SK-N-MC (cell line): ENCODE measurements around the gene CTNNA3.

Experiments
- DNase-seq: peaks from one replicate; pipeline ENCODE4 v3.0.0-alpha.2; 2011; ENCODE audit warnings: low read depth, low spot score
- H3K27ac ChIP-seq: fragments of 200-600 bp; sonication (generic); 2 replicates; pipeline ENCODE4 v1.5.1; 2016; ENCODE audit warnings: mixed run types
- H3K36me3 ChIP-seq: fragments of 200-600 bp; sonication (generic); 2 replicates; pipeline ENCODE4 v1.6.1; 2017; ENCODE audit warnings: antibody characterized with exemption, low read length, mixed read lengths; ENCODE audit not compliant: insufficient read depth
- H3K4me3 ChIP-seq: fragments of 200-600 bp; sonication (generic); 2 replicates; pipeline ENCODE4 v1.5.1; 2016
- H3K9ac ChIP-seq: fragments of 200-600 bp; sonication (generic); 2 replicates; pipeline ENCODE4 v1.8.0; 2017; ENCODE audit warnings: mixed run types, mixed read lengths; ENCODE audit not compliant: insufficient read length
- H3K9me3 ChIP-seq: fragments of 200-600 bp; sonication (generic); 2 replicates; pipeline ENCODE4 v1.6.1; 2017; ENCODE audit warnings: low read depth, mild to moderate bottlenecking, antibody characterized with exemption, low read length, moderate library complexity, mixed read lengths
- EZH2 ChIP-seq: fragments of 200-600 bp; sonication (generic); IDR thresholded peaks from one replicate; pipeline ENCODE4 v1.6.1; 2017; ENCODE audit warnings: antibody characterized with exemption
- FOXP2 ChIP-seq: optimal IDR thresholded peaks from 2 replicates; pipeline ENCODE3; 2011; ENCODE audit warnings: mild to moderate bottlenecking, moderate library complexity; ENCODE audit not compliant: insufficient read depth; ENCODE audit errors: extremely low read length, control extremely low read depth
- POLR2AphosphoS5 ChIP-seq: IDR thresholded peaks from 2 replicates; pipeline ENCODE4 v1.6.1; 2012; ENCODE audit warnings: mild to moderate bottlenecking, low read depth, low read length, borderline replicate concordance

Gene CTNNA3

GRCh38 chr10:66021423-66021822, 1674.6 kb downstream of the CTNNA3 start:
- TF ChIP-seq FOXP2 (no peak), EZH2 (no peak), POLR2AphosphoS5 (no peak)
- H3K9ac ChIP-seq = no peak overlapping the region

DNA sequence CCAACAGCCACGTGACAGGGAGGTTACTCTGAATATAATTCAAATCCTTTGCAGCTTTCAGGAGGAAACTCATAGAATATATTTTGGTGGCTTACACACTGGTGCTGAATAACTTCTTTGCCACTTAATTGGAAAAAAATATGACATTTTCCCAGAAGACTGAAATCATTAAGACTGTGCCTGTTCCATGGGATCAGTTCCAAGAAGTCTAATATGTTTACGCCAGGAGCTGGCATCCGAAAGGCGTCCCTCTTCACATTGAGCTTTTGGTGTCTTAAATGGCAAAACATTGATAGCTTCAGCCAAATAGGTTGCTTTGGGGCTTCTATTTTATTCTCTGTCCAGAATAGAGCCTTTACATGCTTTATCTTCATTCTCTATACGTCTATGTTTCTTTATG, 1687.8 kb downstream of the CTNNA3 start:
- DNase-seq = no peak
- H3K36me3 ChIP-seq = no peaks in the 10 kb centered on the region
- H3K4me3 ChIP-seq = no peak overlapping the region
- no peak overlapping the region for H3K9ac ChIP-seq
- H3K27ac ChIP-seq = no peak overlapping the region
- no peak for TF ChIP-seq FOXP2
- TF ChIP-seq POLR2AphosphoS5 = no peak
- no peak for TF ChIP-seq EZH2
- no peaks in the 10 kb centered on the region for H3K9me3 ChIP-seq

More at GRCh38 chr10:66021423-66021822, 1674.6 kb downstream of the CTNNA3 start:
- H3K4me3 ChIP-seq = no peak overlapping the region
- H3K27ac ChIP-seq = no peak overlapping the region
- H3K36me3 ChIP-seq = no peaks in the 10 kb centered on the region
- DNase-seq = no peak
- H3K9me3 ChIP-seq = no peaks in the 10 kb centered on the region

DNA sequence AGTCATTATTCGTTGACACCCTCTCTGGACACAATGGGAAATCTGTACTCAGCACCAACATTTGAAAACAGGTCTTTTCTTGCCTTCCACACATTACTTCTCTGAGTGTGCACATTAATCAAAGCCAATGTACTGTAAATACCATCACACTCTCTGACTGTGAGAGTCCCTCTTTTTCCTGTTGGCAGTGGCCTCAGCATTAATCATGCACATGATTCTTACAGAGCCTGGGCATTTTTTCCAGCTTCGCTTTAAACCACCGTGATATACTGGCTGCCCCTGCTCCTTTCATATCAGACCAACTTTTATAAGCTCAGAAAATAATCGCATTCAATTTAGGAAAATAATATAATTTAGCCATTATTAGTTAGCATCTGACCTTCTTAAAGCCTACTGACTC, 1689.6 kb downstream of the CTNNA3 start:
- TF ChIP-seq EZH2 (no peak), POLR2AphosphoS5 (no peak), FOXP2 (no peak)
- Histone ChIP-seq H3K9ac (no peak overlapping the region), H3K9me3 (no peaks in the 10 kb centered on the region), H3K4me3 (no peak overlapping the region), H3K36me3 (no peaks in the 10 kb centered on the region), H3K27ac (no peak overlapping the region)
- DNase-seq = no peak

DNA sequence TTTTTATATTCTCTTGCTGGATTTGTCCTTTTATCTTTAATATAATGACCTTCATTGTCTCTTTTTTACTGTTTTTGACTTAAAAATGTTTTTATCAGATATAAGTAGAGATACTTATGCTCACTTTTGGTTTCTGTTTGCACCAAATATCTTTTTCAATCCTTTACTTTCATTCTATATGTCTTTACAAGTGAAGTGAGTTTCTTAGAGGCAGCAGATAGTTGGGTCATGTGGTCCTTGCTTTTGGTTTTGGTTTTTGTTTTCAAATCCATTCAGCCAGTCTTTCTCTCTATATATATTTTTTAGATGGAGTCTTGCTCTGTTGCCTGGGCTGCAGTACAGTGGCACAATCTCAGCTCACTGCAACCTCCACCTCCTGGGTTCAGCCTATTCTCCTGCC, 1702.5 kb downstream of the CTNNA3 start:
- H3K9ac ChIP-seq = no peak overlapping the region
- H3K9me3 ChIP-seq = no peaks in the 10 kb centered on the region
- no peak for DNase-seq
- no peaks in the 10 kb centered on the region for H3K36me3 ChIP-seq
- TF ChIP-seq EZH2 (no peak), POLR2AphosphoS5 (no peak), FOXP2 (no peak)
- no peak overlapping the region for H3K27ac ChIP-seq
- no peak overlapping the region for H3K4me3 ChIP-seq

DNA sequence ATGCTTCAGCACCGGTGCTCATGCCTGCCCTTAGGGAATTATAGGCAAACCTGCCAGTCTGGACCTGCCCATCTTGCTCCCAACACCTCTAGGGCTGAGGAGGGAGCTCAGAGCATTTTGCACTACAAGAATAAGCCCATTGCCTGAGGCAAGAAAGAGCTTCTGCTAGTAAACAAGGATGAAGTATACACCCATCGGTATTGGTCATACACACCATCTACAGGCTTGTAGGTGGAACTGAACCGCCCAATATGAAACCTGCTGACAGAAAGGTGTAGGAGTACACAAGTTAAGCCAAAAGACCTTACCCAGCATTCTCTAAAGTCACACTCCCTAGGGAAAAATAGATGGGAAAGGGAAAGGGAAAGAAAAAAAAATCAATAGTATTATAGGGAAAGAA, 1727.1 kb downstream of the CTNNA3 start:
- no peak for DNase-seq

GRCh38 chr10:65968437-65968836, 1727.6 kb downstream of the CTNNA3 start:
- H3K9me3 ChIP-seq = no peaks in the 10 kb centered on the region
- no peak overlapping the region for H3K27ac ChIP-seq
- no peak overlapping the region for H3K9ac ChIP-seq
- TF ChIP-seq FOXP2 (no peak), EZH2 (no peak), POLR2AphosphoS5 (no peak)
- no peak overlapping the region for H3K4me3 ChIP-seq
- no peaks in the 10 kb centered on the region for H3K36me3 ChIP-seq
- no peak for DNase-seq

More for the DNA sequence above, 1727.1 kb downstream of the CTNNA3 start:
- Histone ChIP-seq H3K9me3 (no peaks in the 10 kb centered on the region), H3K4me3 (no peak overlapping the region), H3K9ac (no peak overlapping the region), H3K36me3 (no peaks in the 10 kb centered on the region), H3K27ac (no peak overlapping the region)
- TF ChIP-seq POLR2AphosphoS5 (no peak), FOXP2 (no peak), EZH2 (no peak)

DNA sequence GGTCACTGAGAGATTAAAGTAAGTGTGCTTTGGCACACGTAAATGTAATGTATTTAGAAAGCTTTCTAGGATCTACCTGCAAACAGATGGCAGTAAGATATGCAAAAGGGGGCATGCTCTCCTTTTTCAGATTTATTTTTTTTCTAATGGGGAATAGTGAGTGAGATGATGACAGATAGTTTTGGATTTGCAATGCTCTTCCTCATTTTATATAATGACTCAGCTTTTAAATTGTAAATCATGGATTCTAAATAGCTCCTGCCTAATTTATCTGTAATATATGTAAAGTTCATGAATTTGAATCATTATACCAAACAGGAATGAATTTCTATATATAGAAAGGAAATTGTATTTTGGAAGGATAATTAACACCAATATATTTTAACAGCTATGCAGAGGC, 1731.8 kb downstream of the CTNNA3 start:
- no peak for DNase-seq
- Histone ChIP-seq H3K9ac (no peak overlapping the region), H3K9me3 (no peaks in the 10 kb centered on the region), H3K27ac (no peak overlapping the region), H3K4me3 (no peak overlapping the region), H3K36me3 (no peaks in the 10 kb centered on the region)
- TF ChIP-seq FOXP2 (no peak), EZH2 (no peak), POLR2AphosphoS5 (no peak)

DNA sequence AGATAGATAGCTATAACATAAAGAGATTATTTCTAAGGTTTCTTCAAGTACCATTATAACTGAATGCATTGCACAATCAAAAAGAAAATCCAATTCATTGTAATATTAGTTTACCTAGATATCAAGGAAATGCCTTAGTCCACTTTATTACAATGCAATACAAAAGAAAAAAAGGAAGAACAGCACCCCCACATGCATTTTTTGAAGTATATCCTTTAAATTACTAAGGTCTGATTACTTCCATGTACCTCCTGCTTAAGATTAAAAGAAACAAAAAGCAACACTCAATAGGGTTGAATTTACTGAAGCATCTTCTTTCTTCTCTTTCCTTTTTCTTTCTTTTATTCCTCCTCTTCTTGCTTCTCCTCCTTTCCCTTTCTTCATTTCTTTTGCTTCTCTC, 1743.9 kb downstream of the CTNNA3 start:
- TF ChIP-seq EZH2 = no peak
- TF ChIP-seq POLR2AphosphoS5 = no peak
- TF ChIP-seq FOXP2 = no peak
- Histone ChIP-seq H3K9me3 (no peaks in the 10 kb centered on the region), H3K9ac (no peak overlapping the region), H3K36me3 (no peaks in the 10 kb centered on the region), H3K27ac (no peak overlapping the region), H3K4me3 (no peak overlapping the region)
- DNase-seq = no peak

GRCh38 chr10:65950075-65950474, 1745.9 kb downstream of the CTNNA3 start:
- no peak overlapping the region for H3K4me3 ChIP-seq
- H3K27ac ChIP-seq = no peak overlapping the region
- DNase-seq = no peak
- no peaks in the 10 kb centered on the region for H3K36me3 ChIP-seq
- no peak for TF ChIP-seq POLR2AphosphoS5
- no peak for TF ChIP-seq EZH2
- no peak for TF ChIP-seq FOXP2
- H3K9ac ChIP-seq = no peak overlapping the region
- H3K9me3 ChIP-seq = no peaks in the 10 kb centered on the region

GRCh38 chr10:65949526-65949925, 1746.5 kb downstream of the CTNNA3 start:
- H3K9ac ChIP-seq = no peak overlapping the region
- no peak overlapping the region for H3K27ac ChIP-seq
- H3K36me3 ChIP-seq = no peaks in the 10 kb centered on the region
- no peak overlapping the region for H3K4me3 ChIP-seq
- no peaks in the 10 kb centered on the region for H3K9me3 ChIP-seq
- TF ChIP-seq EZH2 (no peak), FOXP2 (no peak), POLR2AphosphoS5 (no peak)
- DNase-seq = no peak
